HG02943 (cell line): ENCODE measurements around the gene NDUFV1.
"Not testable (repeated sequence)": the region's sequence is repeated elsewhere in the genome, so short reads cannot be mapped to it uniquely, and the experiment has no call there.

Source experiments
- ATAC-seq: cut with Tn5 transposase; IDR thresholded peaks from one replicate; pipeline ENCODE4 v1.9.1; 2021; ENCODE audit warnings: mild to moderate bottlenecking, low read depth, moderate library complexity; ENCODE audit not compliant: unreplicated experiment

NDUFV1 gene

DNA sequence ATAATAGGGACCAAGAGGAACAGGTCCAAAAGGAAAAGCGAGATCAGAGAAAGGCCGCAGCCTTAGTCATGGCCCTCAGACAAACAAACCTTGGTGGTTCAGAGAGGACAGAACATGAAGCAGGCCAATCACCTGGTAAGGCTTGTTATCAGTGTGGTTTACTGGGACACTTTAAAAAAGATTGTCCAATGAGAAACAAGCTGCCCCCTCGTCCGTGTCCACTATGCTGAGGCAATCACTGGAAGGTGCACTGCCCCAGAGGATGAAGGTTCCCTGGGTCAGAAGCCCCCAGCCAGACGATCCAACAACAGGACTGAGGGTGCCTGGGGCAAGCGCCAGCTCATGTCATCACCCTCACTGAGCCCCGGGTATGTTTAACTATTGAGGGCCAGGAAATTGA lies 16.2 kb downstream of the NDUFV1 start:
- not testable (repeated sequence) for ATAC-seq

DNA sequence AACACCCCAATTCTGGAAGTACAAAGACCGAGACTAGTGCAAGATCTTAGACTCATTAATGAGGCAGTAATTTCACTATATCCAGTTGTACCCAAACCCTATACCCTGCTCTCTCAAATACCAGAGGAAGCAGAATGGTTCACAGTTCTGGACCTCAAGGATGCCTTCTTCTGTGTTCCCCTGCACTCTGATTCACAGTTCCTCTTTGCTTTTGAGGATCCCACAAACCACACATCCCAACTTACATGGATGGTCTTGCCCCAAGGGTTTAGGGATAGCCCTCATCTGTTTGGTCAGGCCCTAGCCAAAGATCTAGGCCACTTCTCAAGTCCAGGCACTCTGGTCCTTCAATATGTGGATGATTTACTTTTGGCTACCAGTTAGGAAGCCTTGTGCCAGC lies 17.1 kb downstream of the NDUFV1 start:
- ATAC-seq = not testable (repeated sequence)

- not testable (repeated sequence) for ATAC-seq
Measured at GRCh38 chr11:67626131-67626833, 19.5 kb downstream of the NDUFV1 start.

DNA sequence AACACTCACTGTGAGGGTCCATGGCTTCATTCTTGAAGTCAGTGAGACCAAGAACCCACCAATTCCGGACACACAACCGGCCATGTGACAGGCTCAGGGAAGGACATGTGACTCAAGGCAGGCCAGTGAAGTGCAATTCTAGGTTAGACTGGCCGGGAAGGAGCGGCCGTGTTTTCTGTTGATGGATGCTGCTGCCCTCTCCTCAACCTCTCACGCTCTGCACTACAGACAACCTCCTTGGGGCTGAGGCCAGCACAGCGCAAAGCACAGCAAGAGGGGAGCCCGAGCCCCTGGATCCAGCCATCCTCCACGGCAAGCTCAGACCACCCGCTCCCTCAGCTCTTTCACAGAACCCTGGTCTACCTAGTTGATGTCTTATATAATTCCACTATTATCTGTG lies 20.2 kb downstream of the NDUFV1 start:
- no peak for ATAC-seq

- ATAC-seq = no peak
Measured at GRCh38 chr11:67627441-67627811, 20.7 kb downstream of the NDUFV1 start.

DNA sequence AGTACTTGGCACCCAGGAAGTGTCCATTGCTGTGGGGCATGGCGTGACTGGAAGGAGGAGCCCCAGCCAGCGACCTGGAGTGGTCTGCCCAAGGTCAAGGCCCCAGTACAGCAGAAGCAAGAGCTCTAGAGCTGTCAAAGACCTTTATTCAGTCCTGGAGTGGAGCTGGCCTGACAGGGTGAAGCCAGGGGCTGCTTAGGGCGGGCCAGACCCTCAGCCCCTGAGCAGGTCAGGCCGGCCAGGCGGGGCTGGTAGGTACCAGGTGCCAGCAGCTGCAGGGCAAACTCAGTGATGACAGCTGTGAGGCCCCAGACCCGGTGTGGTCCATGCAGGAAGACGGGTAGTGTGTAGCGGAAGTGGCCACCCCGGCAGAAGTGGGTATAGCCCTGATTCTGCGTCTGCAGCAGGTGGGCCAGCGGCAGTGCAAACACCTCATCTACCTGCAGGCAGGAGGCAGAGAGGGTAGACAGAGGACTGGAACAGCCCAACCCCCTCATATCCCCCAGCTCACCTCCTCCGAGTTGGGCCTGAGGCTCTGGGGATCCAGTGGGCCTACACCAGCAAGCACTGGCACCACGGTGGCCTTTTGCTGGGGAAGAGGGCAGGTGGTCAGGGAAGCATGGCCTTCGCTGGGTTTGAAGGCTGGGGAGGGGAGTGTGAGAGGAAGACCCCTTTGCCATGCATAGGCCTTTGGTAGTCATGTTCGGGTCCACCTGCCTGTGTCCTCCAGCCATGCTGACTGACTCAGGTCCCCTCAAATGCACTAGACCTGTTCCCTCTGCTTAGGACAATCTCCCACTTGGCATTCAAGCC lies 21.3 kb downstream of the NDUFV1 start:
- no peak for ATAC-seq

DNA sequence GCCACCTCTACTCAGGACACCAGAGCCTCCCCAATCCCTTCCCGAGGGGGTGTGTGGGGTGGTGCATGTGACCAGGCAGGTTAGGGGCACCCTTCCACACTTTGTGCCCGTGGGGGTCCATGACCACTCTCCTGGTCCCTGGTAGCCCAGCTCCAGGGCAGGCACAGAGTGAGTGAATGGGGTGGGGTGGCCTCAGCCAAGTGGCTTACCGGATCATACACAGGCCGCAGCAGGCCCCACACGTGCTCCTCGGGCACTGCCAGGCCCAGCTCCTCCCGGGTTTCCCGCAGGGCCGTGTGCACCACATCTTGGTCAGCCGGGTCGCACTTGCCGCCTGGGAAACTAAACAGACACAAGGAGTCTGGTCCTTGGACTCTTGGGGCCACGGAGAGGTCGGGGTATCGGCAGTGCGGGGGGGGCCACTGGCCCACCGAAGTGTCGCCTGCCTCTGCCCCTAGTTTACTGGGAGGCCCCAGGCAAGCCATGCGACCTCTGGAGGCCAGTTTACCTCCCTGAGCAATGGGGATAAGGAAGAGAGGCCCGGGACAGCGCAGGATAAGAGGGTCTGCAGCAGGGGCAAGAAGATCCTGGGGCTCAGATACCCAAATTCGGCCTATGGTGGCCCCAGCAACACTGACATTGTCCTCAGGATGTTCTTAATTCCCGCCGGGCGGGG lies 22.1 kb downstream of the NDUFV1 start:
- ATAC-seq = no peak

- ATAC-seq = peak; percentile 45
Measured at GRCh38 chr11:67629386-67630227, 22.9 kb downstream of the NDUFV1 start, which contains the start of gene NUDT8. NUDT8 (minus strand) TSS chr11:67629937; CDS start chr11:67629911, 26 bp downstream.

DNA sequence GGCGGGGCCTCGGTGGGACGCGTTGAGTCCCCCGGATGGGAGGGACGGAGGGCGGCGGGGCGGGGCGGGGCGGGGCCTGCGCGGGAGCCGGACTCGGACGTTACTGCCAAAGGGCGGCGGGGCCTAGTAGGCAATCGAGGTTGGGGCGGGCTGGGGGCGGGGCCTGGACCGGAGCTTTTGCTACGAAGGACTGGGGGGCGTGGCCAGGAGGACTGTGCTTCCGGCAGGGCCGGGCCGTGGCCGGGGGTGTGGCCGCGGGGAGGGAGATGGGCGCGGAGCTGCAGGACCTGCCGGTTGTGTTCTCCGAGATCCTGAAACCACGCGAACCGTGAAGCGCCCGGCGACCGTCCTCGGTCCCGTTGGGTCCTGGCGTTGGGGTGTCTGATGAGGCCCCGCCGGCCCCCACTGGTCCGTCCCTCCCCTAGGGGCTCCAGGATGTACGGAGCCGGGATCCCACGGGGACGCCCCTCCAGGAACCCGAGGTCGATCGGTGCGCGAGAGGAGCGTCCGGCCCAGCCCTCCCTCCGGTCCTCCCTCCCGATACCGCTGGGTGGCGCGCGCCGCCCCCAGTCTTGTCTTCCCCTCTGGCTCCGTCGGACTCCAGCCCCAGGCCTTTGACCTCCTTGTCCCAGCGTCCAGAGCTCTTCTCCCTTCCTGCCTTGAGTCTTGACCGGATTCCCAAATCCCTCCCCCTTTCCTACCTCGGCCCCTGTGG lies 23.6 kb downstream of the NDUFV1 start:
- peak; percentile 52 for ATAC-seq

DNA sequence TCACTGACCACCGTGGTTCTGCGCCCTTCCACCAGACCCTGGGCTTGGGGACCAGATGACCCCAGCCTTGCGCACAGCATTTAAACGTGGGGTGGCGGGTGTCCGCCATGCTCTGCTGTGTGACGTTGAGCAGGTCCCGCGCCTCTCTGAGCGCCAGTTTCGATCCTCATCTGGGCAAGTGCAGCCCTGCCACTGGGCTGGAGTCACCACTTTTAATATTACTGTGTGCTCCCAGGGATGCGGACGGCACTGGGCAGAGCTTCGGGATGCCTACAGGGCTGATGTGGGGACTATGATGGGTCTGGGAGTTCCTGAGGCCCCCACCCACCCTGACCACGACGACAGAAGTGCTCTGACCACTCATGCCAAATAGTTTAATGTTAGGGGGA lies 24.2 kb downstream of the NDUFV1 start:
- no peak for ATAC-seq

DNA sequence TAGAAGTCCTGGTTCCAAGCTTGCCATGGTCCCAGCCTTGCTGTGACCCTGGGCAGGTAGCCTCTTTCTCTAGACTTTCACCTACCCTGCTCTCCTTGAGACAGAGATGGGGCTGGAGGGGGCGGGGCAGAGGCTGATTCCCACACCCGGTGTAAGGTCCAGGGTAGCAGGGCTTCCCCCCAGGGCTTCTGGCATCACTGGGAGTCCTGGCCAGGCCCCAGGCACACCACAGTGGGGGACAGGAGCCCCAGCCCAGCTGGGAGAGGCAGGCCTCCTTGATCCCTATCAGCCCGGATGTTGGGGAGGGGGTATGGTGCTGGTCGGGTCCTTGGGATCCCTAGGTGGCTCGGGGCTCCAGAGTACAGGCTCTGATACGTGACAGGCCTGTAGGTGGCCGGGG lies 24.7 kb downstream of the NDUFV1 start:
- ATAC-seq = no peak

- ATAC-seq = no peak
Measured at GRCh38 chr11:67631853-67632174, 25.1 kb downstream of the NDUFV1 start.

GRCh38 chr11:67632175-67632981 lies 25.6 kb downstream of the NDUFV1 start:
- ATAC-seq = no peak

DNA sequence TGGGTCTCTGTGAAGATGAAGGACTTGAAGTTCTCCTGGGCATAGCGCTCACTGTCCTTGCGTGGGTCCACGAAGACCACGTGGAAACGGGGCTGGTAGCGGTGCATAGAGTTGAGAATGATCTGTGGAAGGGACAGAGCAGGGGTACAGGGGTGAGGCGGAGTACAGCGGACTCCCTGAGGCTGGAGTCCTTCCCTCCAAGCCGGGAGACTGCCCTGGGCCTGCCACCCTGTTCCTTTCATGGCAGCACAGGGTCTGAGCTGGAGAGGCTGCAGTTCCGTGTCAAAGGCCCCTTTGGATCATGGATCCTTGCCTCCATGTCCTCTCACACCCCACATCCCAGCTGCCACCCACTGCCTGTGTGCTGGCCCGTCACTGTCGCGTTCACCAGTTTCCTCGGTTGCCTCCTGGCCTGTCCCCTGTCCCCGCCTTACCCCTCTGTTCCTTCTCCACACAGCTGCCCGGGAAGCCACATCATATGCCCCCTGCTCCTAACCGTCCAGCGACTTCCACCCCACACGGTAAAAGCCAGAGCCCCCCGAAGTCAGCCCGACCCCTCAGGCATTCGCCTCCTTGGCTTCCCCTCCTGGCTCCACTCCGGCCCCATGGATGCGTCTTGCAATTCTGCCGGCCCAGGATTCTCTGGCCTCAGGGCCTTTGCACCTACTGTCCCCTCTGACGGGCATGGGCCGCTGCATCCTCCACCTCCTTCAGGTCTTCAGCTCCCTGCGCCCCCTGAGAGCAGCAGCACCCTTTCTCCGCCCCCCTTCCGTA lies 26.4 kb downstream of the NDUFV1 start:
- ATAC-seq = no peak

GRCh38 chr11:67633758-67634365 lies 27.1 kb downstream of the NDUFV1 start:
- ATAC-seq = no peak

- no peak for ATAC-seq
Measured at GRCh38 chr11:67634366-67635230, 27.9 kb downstream of the NDUFV1 start.

DNA sequence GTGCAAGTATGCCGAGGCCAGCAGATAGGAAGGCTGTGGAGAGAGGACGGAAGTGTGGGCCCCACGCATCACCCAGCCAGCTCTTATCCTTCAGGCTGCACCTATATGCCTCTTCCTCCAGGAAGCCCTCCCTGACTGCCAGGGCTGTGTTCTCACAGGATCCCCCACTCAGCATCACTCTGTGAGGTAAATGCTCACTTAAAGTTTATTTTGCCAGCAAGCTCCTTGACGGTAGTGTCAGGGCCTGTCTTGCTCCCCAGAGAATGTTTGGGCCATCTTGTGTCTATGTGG lies 28.4 kb downstream of the NDUFV1 start:
- ATAC-seq = no peak
